Tibial nerve (tissue), 4 donors: ENCODE data around the gene PTMS. TPM values are rescaled to one million over a fixed set of nuclear protein-coding genes. Genes with fewer than 3 reads are reported as not detected.

Experiments used
- DNase-seq, 2 donors: peaks; one replicate each; pipeline ENCODE4 v3.0.0-alpha.2; 2019; ENCODE audit warnings: low spot score in 2 of 2
- H3K27ac ChIP-seq, 4 donors: fragments of 200-600 bp; sonication (generic) in 3 of 4; one replicate each; pipeline ENCODE4 v1.5.1; 2017 to 2019; ENCODE audit warnings: mild to moderate bottlenecking in 1 of 4
- H3K27me3 ChIP-seq, 2 donors: fragments of 200-600 bp; sonication (generic) in 1 of 2; one replicate each; pipeline versions ENCODE4 v1.5.1 to v1.6.0; 2017 to 2019
- H3K36me3 ChIP-seq, 3 donors: fragments of 200-600 bp; sonication (generic); one replicate each; pipeline ENCODE4 v1.5.1; 2018 to 2019
- H3K4me1 ChIP-seq, 4 donors: fragments of 200-600 bp; sonication (generic) in 3 of 4; one replicate each; pipeline ENCODE4 v1.5.1; 2017 to 2019
- H3K4me3 ChIP-seq, 4 donors: fragments of 200-600 bp; sonication (generic) in 3 of 4; one replicate each; pipeline ENCODE4 v1.5.1; 2017 to 2019; ENCODE audit warnings: mild to moderate bottlenecking in 1 of 4, moderate library complexity in 1 of 4
- H3K9me3 ChIP-seq, 4 donors: fragments of 200-600 bp; sonication (generic) in 3 of 4; one replicate each; pipeline ENCODE4 v1.5.1; 2017 to 2019
- EP300 ChIP-seq, 2 donors: sonication (generic); formaldehyde crosslinking; IDR thresholded peaks; one replicate each; pipeline ENCODE4 v1.6.1; 2017; ENCODE audit warnings: antibody characterized with exemption in 2 of 2, mild to moderate bottlenecking in 1 of 2
- POLR2A ChIP-seq, 2 donors: fragments of 450-650 bp; IDR thresholded peaks; one replicate each; pipeline ENCODE4 v1.6.1; 2017; ENCODE audit warnings: antibody characterized with exemption in 2 of 2, mild to moderate bottlenecking in 2 of 2, moderate library complexity in 2 of 2
- WGBS, 2 donors: methylation state at CpG; one replicate each; pipeline ENCODE4 v1.1.5; 2018; 5-methylcytosine and 5-hydroxymethylcytosine counted together
- total RNA-seq, 4 donors: library from RNA; depleted of rRNA; stranded (reverse); fragments of >200 nt; gene quantifications; one replicate each; pipeline ENCODE4 v1.1.0, GENCODE V29; 2016
- TF ChIP-seq, protein P1 (sequence below), 5 experiments: fragments of 200-600 bp in 3 of 5; fragments of 450-650 bp in 2 of 5; sonication (generic) in 3 of 5; IDR thresholded peaks; one replicate each; pipeline ENCODE4 v1.5.1; 2016 to 2019; ENCODE audit warnings: antibody characterized with exemption in 5 of 5, mild to moderate bottlenecking in 3 of 5, moderate library complexity in 2 of 5

The PTMS gene
- 100 to 1,000 TPM; 112 to 225 (median 174) TPM for total RNA-seq

DNA sequence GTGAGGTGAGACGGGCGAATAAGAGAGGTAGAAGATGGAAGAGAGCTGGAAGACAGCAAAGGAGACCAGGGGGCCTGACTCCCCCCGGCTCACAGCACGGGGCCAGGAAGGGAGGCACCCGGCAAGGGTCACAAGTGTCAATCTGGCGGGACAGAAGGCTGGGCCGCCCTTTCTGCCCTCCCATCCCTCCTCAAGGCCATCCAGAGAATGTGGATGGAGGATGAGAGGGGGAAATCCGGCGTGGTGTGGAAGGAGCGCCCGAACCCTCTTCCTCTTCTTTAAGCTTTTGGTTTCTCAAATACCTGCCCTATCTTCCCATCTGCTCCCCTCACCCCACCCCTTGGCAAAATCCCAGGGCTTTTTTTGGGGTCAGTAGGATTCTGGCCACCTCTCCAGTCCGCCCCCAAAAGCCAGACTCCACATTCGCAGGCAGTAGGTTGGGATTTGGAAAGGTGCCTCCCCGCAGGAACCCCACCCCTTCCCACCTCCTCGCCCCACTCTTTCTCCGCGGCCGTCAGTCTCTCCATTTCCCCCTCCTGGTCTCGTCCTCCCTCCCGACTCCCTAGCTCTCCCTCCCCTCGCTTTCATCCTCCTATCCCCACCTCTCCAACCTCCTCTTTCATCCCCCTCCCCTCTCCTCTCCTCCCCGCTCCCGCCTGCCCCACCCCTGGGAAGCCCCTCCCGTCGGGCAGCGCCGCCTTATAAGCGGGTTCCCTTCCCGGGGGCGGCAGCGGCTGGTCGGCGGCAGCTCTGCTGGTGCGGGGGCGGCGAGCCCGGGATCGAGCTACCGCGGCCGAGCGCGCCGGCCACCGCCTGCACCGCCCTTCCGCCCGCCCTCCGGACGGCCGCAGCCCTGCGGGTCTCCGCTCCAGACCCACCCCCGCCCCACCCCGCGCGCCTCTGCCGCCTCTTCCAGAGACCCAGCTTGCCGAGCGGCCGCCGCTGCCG is at the start of gene PTMS:
Gene PTMS (plus strand): TSS at position 730 of the 948 bp plus-strand sequence. CDS start 343 bp downstream, outside the sequence.
- H3K9me3 ChIP-seq: no peaks in the 10 kb centered on the region
- TF ChIP-seq, protein P1, sequence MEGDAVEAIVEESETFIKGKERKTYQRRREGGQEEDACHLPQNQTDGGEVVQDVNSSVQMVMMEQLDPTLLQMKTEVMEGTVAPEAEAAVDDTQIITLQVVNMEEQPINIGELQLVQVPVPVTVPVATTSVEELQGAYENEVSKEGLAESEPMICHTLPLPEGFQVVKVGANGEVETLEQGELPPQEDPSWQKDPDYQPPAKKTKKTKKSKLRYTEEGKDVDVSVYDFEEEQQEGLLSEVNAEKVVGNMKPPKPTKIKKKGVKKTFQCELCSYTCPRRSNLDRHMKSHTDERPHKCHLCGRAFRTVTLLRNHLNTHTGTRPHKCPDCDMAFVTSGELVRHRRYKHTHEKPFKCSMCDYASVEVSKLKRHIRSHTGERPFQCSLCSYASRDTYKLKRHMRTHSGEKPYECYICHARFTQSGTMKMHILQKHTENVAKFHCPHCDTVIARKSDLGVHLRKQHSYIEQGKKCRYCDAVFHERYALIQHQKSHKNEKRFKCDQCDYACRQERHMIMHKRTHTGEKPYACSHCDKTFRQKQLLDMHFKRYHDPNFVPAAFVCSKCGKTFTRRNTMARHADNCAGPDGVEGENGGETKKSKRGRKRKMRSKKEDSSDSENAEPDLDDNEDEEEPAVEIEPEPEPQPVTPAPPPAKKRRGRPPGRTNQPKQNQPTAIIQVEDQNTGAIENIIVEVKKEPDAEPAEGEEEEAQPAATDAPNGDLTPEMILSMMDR (IDR thresholded peaks at IDR 0.05): no peak
- TF ChIP-seq POLR2A (IDR thresholded peaks at IDR 0.05) (peak; percentile 9 to 70), EP300 (IDR thresholded peaks at IDR 0.05) (peak in 1 of 2 donors; percentile 84)
- peaks cover 0 to 17% (median 0%) of the 10 kb centered on the region in 3 donors for H3K36me3 ChIP-seq
- no peaks in the 10 kb centered on the region for H3K27me3 ChIP-seq
- peaks cover 3 to 65% (median 33%) of the 10 kb centered on the region in 4 donors for H3K4me1 ChIP-seq
- 4 to 5% methylated on average over 33 to 39 of the region's 63 CpGs for WGBS, 2 donors
- peak within 1 kb of the TSS; percentile 90 to 96 (median 95) for H3K27ac ChIP-seq
- DNase-seq: peak; percentile 61 to 69
- peak within 1 kb of the TSS; percentile 72 to 84 (median 78) for H3K4me3 ChIP-seq

- H3K27ac ChIP-seq: no peak overlapping the region
- H3K4me3 ChIP-seq: no peak overlapping the region
- H3K27me3 ChIP-seq: peaks cover 0 to 20% of the 10 kb centered on the region in 2 donors
- 77 to 85% methylated on average over 10 of the region's 10 CpGs for WGBS, 2 donors
- no peak for DNase-seq
- TF ChIP-seq, protein P1 (IDR thresholded peaks at IDR 0.05): no peak
- no peak for TF ChIP-seq EP300 (IDR thresholded peaks at IDR 0.05)
- no peak for TF ChIP-seq POLR2A (IDR thresholded peaks at IDR 0.05)
- H3K9me3 ChIP-seq: no peaks in the 10 kb centered on the region
- no peaks in the 10 kb centered on the region for H3K36me3 ChIP-seq
- H3K4me1 ChIP-seq: no peaks in the 10 kb centered on the region
Observed at GRCh38 chr12:6716874-6717437, 49.2 kb upstream of the PTMS start.

- Histone ChIP-seq H3K4me1 (peaks cover 0 to 23% (median 11%) of the 10 kb centered on the region in 4 donors), H3K4me3 (no peak overlapping the region), H3K27me3 (no peaks in the 10 kb centered on the region), H3K36me3 (peaks cover 0 to 15% (median 0%) of the 10 kb centered on the region in 3 donors), H3K27ac (no peak overlapping the region), H3K9me3 (no peaks in the 10 kb centered on the region)
- WGBS, 2 donors: 71 to 79% methylated on average over 3 of the region's 3 CpGs
- no peak for DNase-seq
- TF ChIP-seq, protein P1 (IDR thresholded peaks at IDR 0.05): no peak
- no peak for TF ChIP-seq EP300 (IDR thresholded peaks at IDR 0.05)
Observed at GRCh38 chr12:6722863-6723262, 43.3 kb upstream of the PTMS start.

GRCh38 chr12:6723607-6724408 is 42.4 kb upstream of the PTMS start, which contains the start of gene COPS7A:
Gene COPS7A (plus strand): TSS chr12:6724046. CDS start chr12:6724657, 611 bp downstream.
- H3K36me3 ChIP-seq: peaks cover 0 to 24% (median 5%) of the 10 kb centered on the region in 3 donors
- peak; percentile 89 to 92 for DNase-seq
- H3K9me3 ChIP-seq: no peaks in the 10 kb centered on the region
- peak within 1 kb of the TSS; percentile 52 to 76 (median 68) for H3K4me3 ChIP-seq
- 0 to 1% methylated on average over 28 to 39 of the region's 49 CpGs for WGBS, 2 donors
- peak within 1 kb of the TSS; percentile 32 to 93 (median 86) for H3K27ac ChIP-seq
- peak in 1 of 2 donors; percentile 47 for TF ChIP-seq POLR2A (IDR thresholded peaks at IDR 0.05)
- peak; percentile 88 to 91 for TF ChIP-seq EP300 (IDR thresholded peaks at IDR 0.05)
- TF ChIP-seq, protein P1 (IDR thresholded peaks at IDR 0.05): peak in 1 of 5 experiments; percentile 42
- H3K4me1 ChIP-seq: peaks cover 0 to 23% (median 11%) of the 10 kb centered on the region in 4 donors
- no peaks in the 10 kb centered on the region for H3K27me3 ChIP-seq
